WTC11 (cell line): ENCODE results near the gene WNK1.

Source experiments
- CBFB ChIP-seq: sonication (generic); formaldehyde crosslinking; IDR thresholded peaks from 2 replicates; pipeline ENCODE4 v1.8.1; 2022; ENCODE audit warnings: mild to moderate bottlenecking, low read depth, missing genetic modification reagents
- IRF2 ChIP-seq: sonication (generic); formaldehyde crosslinking; IDR thresholded peaks from 2 replicates; pipeline ENCODE4 v1.8.0; 2022; ENCODE audit warnings: low read depth, missing genetic modification reagents, borderline replicate concordance
- JUN ChIP-seq: sonication (generic); formaldehyde crosslinking; IDR thresholded peaks from 2 replicates; pipeline ENCODE4 v1.8.0; 2023; ENCODE audit warnings: mild to moderate bottlenecking, missing genetic modification reagents
- TCF7 ChIP-seq: sonication (generic); formaldehyde crosslinking; IDR thresholded peaks from 2 replicates; pipeline ENCODE4 v1.8.0; 2022; ENCODE audit warnings: mild to moderate bottlenecking, low read depth, missing genetic modification reagents, moderate library complexity
- TF ChIP-seq, protein P1 (sequence below): fragments of 200-600 bp; IDR thresholded peaks from 2 replicates; pipeline ENCODE4 v1.8.0; 2022; ENCODE audit warnings: antibody characterized with exemption
- TF ChIP-seq, protein P2 (sequence below): sonication (generic); formaldehyde crosslinking; IDR thresholded peaks from 2 replicates; pipeline ENCODE4 v1.8.1; 2023; ENCODE audit warnings: mild to moderate bottlenecking, missing genetic modification reagents, moderate library complexity
- TF ChIP-seq, protein P3 (sequence below): fragments of 250-450 bp; sonication (Bioruptor Pico); conservative IDR thresholded peaks from 2 replicates; pipeline ENCODE4 v1.9.0; 2021; ENCODE audit warnings: mild to moderate bottlenecking
- TF ChIP-seq, protein P4 (sequence below): sonication (generic); formaldehyde crosslinking; IDR thresholded peaks from 2 replicates; pipeline ENCODE4 v1.8.0; 2022; ENCODE audit warnings: mild to moderate bottlenecking, missing genetic modification reagents

DNA sequence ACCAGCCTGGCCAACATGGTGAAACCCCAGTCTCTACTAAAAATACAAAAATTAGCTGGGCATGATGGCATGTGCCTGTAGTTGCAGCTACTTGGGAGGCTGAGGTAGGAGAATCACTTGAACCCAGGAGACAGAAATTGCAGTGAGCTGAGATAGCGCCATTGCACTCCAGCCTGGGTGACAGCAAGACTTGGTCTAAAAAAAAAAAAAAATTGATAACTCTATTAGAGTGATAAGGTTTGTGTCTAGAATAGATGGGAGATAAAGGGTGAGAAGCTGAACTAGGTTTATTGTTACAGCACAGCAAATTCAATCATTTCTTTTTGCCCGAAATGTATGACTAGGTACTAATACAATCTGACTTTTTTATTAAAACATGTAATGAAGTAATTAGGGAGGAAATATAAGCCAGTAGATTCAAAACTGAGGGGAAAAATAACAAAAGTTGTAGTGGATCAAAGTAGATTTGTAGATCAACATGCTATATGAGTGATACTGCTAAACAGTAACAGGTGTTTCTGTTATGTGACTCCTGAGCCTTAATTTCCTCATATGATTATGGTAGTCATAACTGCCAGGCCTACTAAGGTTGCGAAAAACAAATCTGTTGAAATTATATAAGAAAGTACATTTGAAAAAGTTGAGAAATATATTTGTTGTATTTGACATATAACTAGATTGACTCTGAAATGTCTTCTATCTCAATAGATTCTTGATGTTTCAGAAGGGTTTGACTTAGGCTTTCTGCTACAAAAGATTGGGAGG, 83.6 kb downstream of the WNK1 start:
- TF ChIP-seq, protein P1, sequence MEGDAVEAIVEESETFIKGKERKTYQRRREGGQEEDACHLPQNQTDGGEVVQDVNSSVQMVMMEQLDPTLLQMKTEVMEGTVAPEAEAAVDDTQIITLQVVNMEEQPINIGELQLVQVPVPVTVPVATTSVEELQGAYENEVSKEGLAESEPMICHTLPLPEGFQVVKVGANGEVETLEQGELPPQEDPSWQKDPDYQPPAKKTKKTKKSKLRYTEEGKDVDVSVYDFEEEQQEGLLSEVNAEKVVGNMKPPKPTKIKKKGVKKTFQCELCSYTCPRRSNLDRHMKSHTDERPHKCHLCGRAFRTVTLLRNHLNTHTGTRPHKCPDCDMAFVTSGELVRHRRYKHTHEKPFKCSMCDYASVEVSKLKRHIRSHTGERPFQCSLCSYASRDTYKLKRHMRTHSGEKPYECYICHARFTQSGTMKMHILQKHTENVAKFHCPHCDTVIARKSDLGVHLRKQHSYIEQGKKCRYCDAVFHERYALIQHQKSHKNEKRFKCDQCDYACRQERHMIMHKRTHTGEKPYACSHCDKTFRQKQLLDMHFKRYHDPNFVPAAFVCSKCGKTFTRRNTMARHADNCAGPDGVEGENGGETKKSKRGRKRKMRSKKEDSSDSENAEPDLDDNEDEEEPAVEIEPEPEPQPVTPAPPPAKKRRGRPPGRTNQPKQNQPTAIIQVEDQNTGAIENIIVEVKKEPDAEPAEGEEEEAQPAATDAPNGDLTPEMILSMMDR = no peak
- TF ChIP-seq IRF2 (no peak), CBFB (no peak), JUN (CRISPR knock-in tag) (no peak), TCF7 (CRISPR knock-in tag) (no peak)
- TF ChIP-seq, protein P2, sequence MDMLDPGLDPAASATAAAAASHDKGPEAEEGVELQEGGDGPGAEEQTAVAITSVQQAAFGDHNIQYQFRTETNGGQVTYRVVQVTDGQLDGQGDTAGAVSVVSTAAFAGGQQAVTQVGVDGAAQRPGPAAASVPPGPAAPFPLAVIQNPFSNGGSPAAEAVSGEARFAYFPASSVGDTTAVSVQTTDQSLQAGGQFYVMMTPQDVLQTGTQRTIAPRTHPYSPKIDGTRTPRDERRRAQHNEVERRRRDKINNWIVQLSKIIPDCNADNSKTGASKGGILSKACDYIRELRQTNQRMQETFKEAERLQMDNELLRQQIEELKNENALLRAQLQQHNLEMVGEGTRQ (CRISPR knock-in tag) = no peak
- TF ChIP-seq, protein P3, sequence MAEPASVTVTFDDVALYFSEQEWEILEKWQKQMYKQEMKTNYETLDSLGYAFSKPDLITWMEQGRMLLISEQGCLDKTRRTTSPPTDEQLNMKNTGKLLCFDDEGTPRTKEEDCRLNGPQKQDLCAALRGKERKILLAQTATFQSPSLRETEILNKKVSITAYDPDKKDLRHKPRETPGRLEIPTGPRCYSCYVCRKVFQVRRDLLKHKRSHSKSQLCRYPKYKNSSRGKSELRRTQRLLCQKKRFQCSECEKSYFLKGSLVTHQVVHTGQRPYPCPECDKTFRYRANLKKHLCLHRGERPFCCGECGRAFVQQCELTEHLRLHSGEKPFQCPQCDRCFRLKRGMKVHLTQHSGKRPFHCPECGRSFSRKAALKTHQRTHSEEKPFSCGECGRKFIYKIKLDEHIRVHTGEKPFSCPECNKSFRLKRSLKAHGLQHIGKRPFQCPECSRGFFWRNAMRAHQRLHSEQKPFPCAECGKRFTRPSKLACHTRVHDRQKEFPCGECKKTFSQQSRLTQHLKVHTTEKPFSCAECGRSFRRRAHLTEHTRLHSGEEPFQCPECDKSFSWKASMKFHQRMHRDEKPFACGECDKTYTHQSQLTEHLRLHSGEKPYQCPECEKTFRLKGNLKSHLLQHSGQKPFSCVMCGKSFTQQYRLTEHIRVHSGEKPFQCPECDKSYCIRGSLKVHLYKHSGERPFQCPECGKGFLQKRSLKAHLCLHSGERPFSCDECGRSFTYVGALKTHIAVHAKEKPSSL = no peak
- TF ChIP-seq, protein P4, sequence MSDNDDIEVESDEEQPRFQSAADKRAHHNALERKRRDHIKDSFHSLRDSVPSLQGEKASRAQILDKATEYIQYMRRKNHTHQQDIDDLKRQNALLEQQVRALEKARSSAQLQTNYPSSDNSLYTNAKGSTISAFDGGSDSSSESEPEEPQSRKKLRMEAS (CRISPR knock-in tag) = no peak
